ENCODE results near the gene MRPL53.

MRPL53 gene

GRCh38 chr2:74429487-74430451, 42.7 kb downstream of the MRPL53 start:
- no peak for DNase-seq (ENCODE audit: low read depth in 3 of 3)

- no peak for DNase-seq (ENCODE audit: low read depth in 3 of 3)
These were observed 43.8 kb downstream of the MRPL53 start for GRCh38 chr2:74428675-74429074.

GRCh38 chr2:74427551-74427950, 44.9 kb downstream of the MRPL53 start:
- DNase-seq (ENCODE audit: low read depth in 3 of 3): no peak

GRCh38 chr2:74426181-74426758, 46.2 kb downstream of the MRPL53 start:
- no peak for DNase-seq (ENCODE audit: low read depth in 3 of 3)

- no peak for DNase-seq (ENCODE audit: low read depth in 3 of 3)
These were observed 47.0 kb downstream of the MRPL53 start for GRCh38 chr2:74425523-74425922.

GRCh38 chr2:74424995-74425406, 47.5 kb downstream of the MRPL53 start:
- DNase-seq (ENCODE audit: low read depth in 3 of 3): no peak

GRCh38 chr2:74424139-74424992, 48.1 kb downstream of the MRPL53 start:
- DNase-seq (ENCODE audit: low read depth in 3 of 3): no peak

- DNase-seq (ENCODE audit: low read depth in 3 of 3): no peak
These were observed 49.0 kb downstream of the MRPL53 start for GRCh38 chr2:74423231-74424095.

All from stimulated activated CD4-positive, alpha-beta T cell treated with anti-CD3 and anti-CD28 coated beads, TNF-alpha, amount 100 ng/mL, for 24 hours (primary cell).